Effector CD4-positive, alpha-beta T cell (primary cell): ENCODE data around the gene DGKI.

Experiments
- DNase-seq: peaks from one replicate; pipeline ENCODE4 v3.0.0-alpha.2; 2020

The DGKI gene

GRCh38 chr7:137519181-137519691 is 327.5 kb downstream of the DGKI start:
- DNase-seq = no peak

- no peak for DNase-seq
Measured at GRCh38 chr7:137513091-137513490, 333.7 kb downstream of the DGKI start.

- no peak for DNase-seq
Measured at GRCh38 chr7:137507096-137507495, 339.7 kb downstream of the DGKI start.

- DNase-seq = no peak
Measured at GRCh38 chr7:137506031-137506430, 340.7 kb downstream of the DGKI start.

- DNase-seq = no peak
Measured at GRCh38 chr7:137501562-137501961, 345.2 kb downstream of the DGKI start.

GRCh38 chr7:137492889-137493288 is 353.9 kb downstream of the DGKI start:
- no peak for DNase-seq

- no peak for DNase-seq
Measured at GRCh38 chr7:137489880-137490279, 356.9 kb downstream of the DGKI start.

- no peak for DNase-seq
Measured at GRCh38 chr7:137488038-137488437, 358.7 kb downstream of the DGKI start.

GRCh38 chr7:137485818-137486217 is 361.0 kb downstream of the DGKI start:
- DNase-seq = no peak

- DNase-seq = no peak
Measured at GRCh38 chr7:137484326-137484725, 362.4 kb downstream of the DGKI start.

GRCh38 chr7:137482466-137482865 is 364.3 kb downstream of the DGKI start:
- no peak for DNase-seq

- DNase-seq = no peak
Measured at GRCh38 chr7:137480824-137481365, 365.9 kb downstream of the DGKI start.

GRCh38 chr7:137480401-137480800 is 366.4 kb downstream of the DGKI start:
- no peak for DNase-seq

GRCh38 chr7:137476937-137477336 is 369.8 kb downstream of the DGKI start:
- no peak for DNase-seq

- no peak for DNase-seq
Measured at GRCh38 chr7:137475966-137476365, 370.8 kb downstream of the DGKI start.

- DNase-seq = no peak
Measured at GRCh38 chr7:137474540-137475026, 372.2 kb downstream of the DGKI start.

GRCh38 chr7:137471128-137471527 is 375.6 kb downstream of the DGKI start:
- no peak for DNase-seq

GRCh38 chr7:137469858-137470257 is 376.9 kb downstream of the DGKI start:
- DNase-seq = no peak

GRCh38 chr7:137469191-137469811 is 377.5 kb downstream of the DGKI start:
- no peak for DNase-seq

- no peak for DNase-seq
Measured at GRCh38 chr7:137462847-137463246, 383.9 kb downstream of the DGKI start.

GRCh38 chr7:137462074-137462715 is 384.6 kb downstream of the DGKI start:
- no peak for DNase-seq

GRCh38 chr7:137458399-137458798 is 388.4 kb downstream of the DGKI start:
- DNase-seq = no peak

GRCh38 chr7:137454767-137455166 is 392.0 kb downstream of the DGKI start:
- no peak for DNase-seq

GRCh38 chr7:137454246-137454724 is 392.5 kb downstream of the DGKI start:
- DNase-seq = no peak
